Embryonic facial prominence (tissue), 1 donor: ENCODE results near the gene CD177.
"Not testable (repeated sequence)": the region's sequence is repeated elsewhere in the genome, so short reads cannot be mapped to it uniquely, and the experiment has no call there.

Source experiments
- DNase-seq: peaks from one replicate; pipeline ENCODE4 v3.0.0-alpha.2; 2016; ENCODE audit errors: extremely low spot score

Gene CD177

GRCh38 chr19:43380771-43381386, 27.4 kb downstream of the CD177 start:
- no peak for DNase-seq

GRCh38 chr19:43382586-43383216, 29.2 kb downstream of the CD177 start:
- DNase-seq = not testable (repeated sequence)

- not testable (repeated sequence) for DNase-seq
Measured at GRCh38 chr19:43383254-43383653, 29.8 kb downstream of the CD177 start.

- DNase-seq = not testable (repeated sequence)
Measured at GRCh38 chr19:43383759-43384158, 30.3 kb downstream of the CD177 start.

GRCh38 chr19:43390903-43391551, 37.5 kb downstream of the CD177 start:
- DNase-seq = not testable (repeated sequence)

GRCh38 chr19:43391552-43391935, 38.1 kb downstream of the CD177 start:
- DNase-seq = not testable (repeated sequence)

GRCh38 chr19:43393501-43393900, 40.0 kb downstream of the CD177 start:
- not testable (repeated sequence) for DNase-seq

- DNase-seq = no peak
Measured at GRCh38 chr19:43395561-43395960, 42.1 kb downstream of the CD177 start.

GRCh38 chr19:43406297-43406696, 52.8 kb downstream of the CD177 start:
- DNase-seq = no peak

GRCh38 chr19:43407416-43408005, 54.0 kb downstream of the CD177 start:
- DNase-seq = no peak

- no peak for DNase-seq
Measured at GRCh38 chr19:43408043-43408442, 54.6 kb downstream of the CD177 start.

- no peak for DNase-seq
Measured at GRCh38 chr19:43409415-43409814, 55.9 kb downstream of the CD177 start.

- DNase-seq = no peak
Measured at GRCh38 chr19:43412441-43412840, 59.0 kb downstream of the CD177 start.
